HepG2 (cell line): ENCODE measurements around the gene EEFSEC. TPM values are rescaled to one million over a fixed set of nuclear protein-coding genes. Genes with fewer than 3 reads are reported as not detected.
A peak's percentile ranks its signal among the peaks of the same experiment; 100 is the strongest.

Source experiments
- CBX1 ChIP-seq: IDR thresholded peaks from one replicate; pipeline ENCODE4 v1.6.1; 2016; ENCODE audit warnings: antibody characterized with exemption, low read depth
- DZIP1 ChIP-seq: sonication (generic); formaldehyde crosslinking; IDR thresholded peaks from 2 replicates; pipeline ENCODE4 v1.5.0; 2020; ENCODE audit warnings: mild to moderate bottlenecking, missing genetic modification reagents
- ESRRA ChIP-seq: sonication (generic); formaldehyde crosslinking; IDR thresholded peaks from 2 replicates; pipeline ENCODE4 v1.5.1; 2020; ENCODE audit warnings: mild to moderate bottlenecking, low read depth, missing genetic modification reagents
- ETS1 ChIP-seq: sonication (generic); formaldehyde crosslinking; IDR thresholded peaks from 2 replicates; pipeline ENCODE4 v1.4.0; 2020; ENCODE audit warnings: missing genetic modification reagents
- FOSL1 ChIP-seq: sonication (generic); formaldehyde crosslinking; IDR thresholded peaks from 2 replicates; pipeline ENCODE4 v1.9.0; 2021; ENCODE audit warnings: missing genetic modification reagents, borderline replicate concordance
- KAT8 ChIP-seq: IDR thresholded peaks from 2 replicates; pipeline ENCODE4 v1.6.1; 2016; ENCODE audit warnings: missing genetic modification reagents, missing compliant biosample characterization
- RERE ChIP-seq: IDR thresholded peaks from 2 replicates; pipeline ENCODE4 v1.6.1; 2016; ENCODE audit warnings: low read depth, missing genetic modification reagents, missing compliant biosample characterization
- ZMYM3 ChIP-seq: sonication (generic); formaldehyde crosslinking; IDR thresholded peaks from 2 replicates; pipeline ENCODE4 v1.5.1; 2020; ENCODE audit warnings: mild to moderate bottlenecking, missing genetic modification reagents
- ZNF121 ChIP-seq: sonication (generic); formaldehyde crosslinking; IDR thresholded peaks from 2 replicates; pipeline ENCODE4 v1.5.0; 2020; ENCODE audit warnings: mild to moderate bottlenecking, missing genetic modification reagents
- ZNF232 ChIP-seq: sonication (generic); formaldehyde crosslinking; IDR thresholded peaks from 2 replicates; pipeline ENCODE4 v1.4.0; 2020; ENCODE audit warnings: missing genetic modification reagents, borderline replicate concordance
- ZNF260 ChIP-seq: sonication (generic); formaldehyde crosslinking; IDR thresholded peaks from 2 replicates; pipeline ENCODE4 v1.4.0; 2020; ENCODE audit warnings: missing genetic modification reagents, low read depth, mild to moderate bottlenecking, borderline replicate concordance
- ZNF44 ChIP-seq: sonication (generic); formaldehyde crosslinking; IDR thresholded peaks from 2 replicates; pipeline ENCODE4 v1.5.1; 2020; ENCODE audit warnings: mild to moderate bottlenecking, missing genetic modification reagents
- ZNF772 ChIP-seq: sonication (generic); formaldehyde crosslinking; IDR thresholded peaks from 2 replicates; pipeline ENCODE4 v1.5.0; 2020; ENCODE audit warnings: mild to moderate bottlenecking, missing genetic modification reagents
- ZSCAN20 ChIP-seq: sonication (generic); formaldehyde crosslinking; IDR thresholded peaks from 2 replicates; pipeline ENCODE4 v1.4.0; 2020; ENCODE audit warnings: missing genetic modification reagents, mild to moderate bottlenecking, borderline replicate concordance
- polyA plus RNA-seq, 8 experiments: library from polyadenylated mRNA; depleted of rRNA in 3 of 8; stranded (reverse) in 7 of 8; unstranded in 1 of 8; fragments of >200 nt; fragmentation: Illumina TruSeq in 4 of 8; extraction: Trizol in 4 of 8; gene quantifications; 2 replicates each; pipeline versions ENCODE4 v1.2.1 to v1.2.3, GENCODE V29; 2011 to 2016; ENCODE audit warnings: low read depth in 4 of 8, missing spikeins in 1 of 8, mixed read lengths in 1 of 8; ENCODE audit not compliant: insufficient read depth in 1 of 8
- total RNA-seq, 5 experiments: library from RNA; depleted of rRNA; stranded (reverse); fragments of >200 nt; fragmentation: Illumina TruSeq; extraction: Trizol; gene quantifications; 2 replicates each; pipeline ENCODE4 v1.2.3, GENCODE V29; 2016; ENCODE audit warnings: low read depth in 1 of 5
- TF ChIP-seq, protein P1 (sequence below): sonication (generic); formaldehyde crosslinking; conservative IDR thresholded peaks from 2 replicates; pipeline ENCODE4 v1.8.0; 2022; ENCODE audit warnings: mild to moderate bottlenecking, moderate library complexity, missing genetic modification reagents

The EEFSEC gene
- total and polyA plus RNA-seq, 2 of the 13 experiments (the other 11 are each of a cell fraction or from before 2014, with no cell fraction given) = 6.4 to 24.2 TPM

DNA sequence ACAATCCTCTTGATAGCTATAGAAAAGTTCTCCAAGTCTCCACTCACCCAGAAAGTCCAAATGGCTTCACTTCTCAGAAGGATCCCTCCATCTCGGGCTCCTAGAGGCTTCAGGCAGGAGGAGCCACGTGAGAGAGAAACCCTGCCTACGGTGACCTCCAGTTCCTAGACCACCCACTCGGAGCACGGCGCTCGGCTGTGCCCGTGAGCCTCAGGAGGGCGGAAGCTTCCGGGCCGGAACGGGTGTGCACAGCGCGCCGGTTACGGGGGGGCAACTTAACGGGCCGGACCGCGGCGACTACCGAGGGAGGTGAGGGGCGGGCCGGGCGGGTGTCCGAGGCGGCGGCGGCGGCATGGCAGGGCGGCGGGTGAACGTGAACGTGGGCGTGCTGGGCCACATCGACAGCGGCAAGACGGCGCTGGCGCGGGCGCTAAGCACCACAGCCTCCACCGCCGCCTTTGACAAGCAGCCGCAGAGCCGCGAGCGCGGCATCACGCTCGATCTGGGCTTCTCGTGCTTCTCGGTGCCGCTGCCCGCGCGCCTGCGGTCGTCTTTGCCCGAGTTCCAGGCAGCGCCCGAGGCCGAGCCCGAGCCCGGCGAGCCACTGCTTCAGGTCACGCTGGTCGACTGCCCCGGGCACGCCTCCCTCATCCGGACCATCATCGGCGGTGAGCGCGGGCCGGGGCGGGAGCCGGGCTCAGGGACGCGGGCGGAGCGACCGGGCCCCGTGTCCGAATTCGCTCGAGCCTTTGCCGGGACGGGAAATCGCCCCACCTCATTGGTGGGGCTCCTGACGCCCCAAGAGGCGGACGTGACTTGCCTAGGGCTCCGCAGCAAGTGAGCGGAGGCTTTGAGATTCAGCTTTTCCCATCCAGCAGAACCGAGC is at the start of gene EEFSEC (continued):
- TF ChIP-seq, protein P1, sequence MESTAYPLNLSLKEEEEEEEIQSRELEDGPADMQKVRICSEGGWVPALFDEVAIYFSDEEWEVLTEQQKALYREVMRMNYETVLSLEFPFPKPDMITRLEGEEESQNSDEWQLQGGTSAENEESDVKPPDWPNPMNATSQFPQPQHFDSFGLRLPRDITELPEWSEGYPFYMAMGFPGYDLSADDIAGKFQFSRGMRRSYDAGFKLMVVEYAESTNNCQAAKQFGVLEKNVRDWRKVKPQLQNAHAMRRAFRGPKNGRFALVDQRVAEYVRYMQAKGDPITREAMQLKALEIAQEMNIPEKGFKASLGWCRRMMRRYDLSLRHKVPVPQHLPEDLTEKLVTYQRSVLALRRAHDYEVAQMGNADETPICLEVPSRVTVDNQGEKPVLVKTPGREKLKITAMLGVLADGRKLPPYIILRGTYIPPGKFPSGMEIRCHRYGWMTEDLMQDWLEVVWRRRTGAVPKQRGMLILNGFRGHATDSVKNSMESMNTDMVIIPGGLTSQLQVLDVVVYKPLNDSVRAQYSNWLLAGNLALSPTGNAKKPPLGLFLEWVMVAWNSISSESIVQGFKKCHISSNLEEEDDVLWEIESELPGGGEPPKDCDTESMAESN (CRISPR knock-in tag) = peak; percentile 72
- TF ChIP-seq DZIP1 (CRISPR knock-in tag) (peak; percentile 77; the same call in 1 of the 2 replicates), CBX1 (no peak), ZNF44 (peak; percentile 74; the same call in 1 of the 2 replicates), ZNF121 (CRISPR knock-in tag) (peak; percentile 56; the same call in 1 of the 2 replicates), ESRRA (CRISPR knock-in tag) (peak; percentile 61; the same call in 1 of the 2 replicates), ZNF232 (CRISPR knock-in tag) (no peak), RERE (0 out of 2 replicates have a peak, but pooled peaks have one; percentile 41), ETS1 (CRISPR knock-in tag) (no peak), ZNF260 (CRISPR knock-in tag) (0 out of 2 replicates have a peak, but pooled peaks have one; percentile 63), ZSCAN20 (CRISPR knock-in tag) (0 out of 2 replicates have a peak, but pooled peaks have one; percentile 58), FOSL1 (CRISPR knock-in tag) (no peak), ZMYM3 (peak; percentile 76; the same call in 1 of the 2 replicates), KAT8 (CRISPR knock-in tag) (peak; percentile 95), ZNF772 (peak; percentile 94)
